ENCODE measurements around the gene FIGLA. TPM values are rescaled to one million over a fixed set of nuclear protein-coding genes. Genes with fewer than 3 reads are reported as not detected.
A peak's percentile ranks its signal among the peaks of the same experiment; 100 is the strongest.
"Not testable (repeated sequence)": the region's sequence is repeated elsewhere in the genome, so short reads cannot be mapped to it uniquely, and the experiment has no call there.

Gene FIGLA
- total RNA-seq, 1 donor from 2014 or later = not detected

- DNase-seq (ENCODE audit: low read depth) = no peak
- no peak overlapping the region for H3K4me3 ChIP-seq (ENCODE audit: low read depth, low read length)
- TF ChIP-seq CTCF (conservative IDR thresholded peaks at IDR 0.05; ENCODE audit: low read depth, low read length) = no peak
Observed at GRCh38 chr2:70799706-70800105, 9.3 kb upstream of the FIGLA start.

- H3K4me3 ChIP-seq (ENCODE audit: low read depth, low read length); DNase-seq (ENCODE audit: low read depth): not testable (repeated sequence)
Observed at GRCh38 chr2:70797996-70798395, 7.6 kb upstream of the FIGLA start.

GRCh38 chr2:70797506-70797905 lies 7.1 kb upstream of the FIGLA start:
- DNase-seq (ENCODE audit: low read depth) = no peak
- no peak for TF ChIP-seq CTCF (conservative IDR thresholded peaks at IDR 0.05; ENCODE audit: low read depth, low read length)
- H3K4me3 ChIP-seq (ENCODE audit: low read depth, low read length) = no peak overlapping the region

DNA sequence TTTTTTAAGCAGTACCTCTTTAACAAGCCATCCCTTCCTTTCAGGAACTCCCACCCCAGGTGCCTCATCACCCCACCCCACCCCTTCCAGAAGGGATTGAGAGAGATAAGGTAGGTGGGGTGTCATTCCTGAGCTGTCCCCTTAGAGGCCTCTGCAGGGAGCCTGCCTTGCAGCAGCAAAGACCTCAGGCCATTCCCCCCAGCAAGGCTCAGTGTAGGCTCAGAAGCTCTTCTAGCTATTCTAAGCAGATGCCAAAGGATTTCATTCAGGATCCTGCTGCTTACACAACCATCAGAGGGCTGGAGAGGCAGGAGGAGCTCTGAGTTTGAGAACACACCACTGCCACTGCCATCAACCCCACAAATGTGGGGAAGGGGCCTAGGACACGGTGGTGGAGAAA lies 5.8 kb upstream of the FIGLA start:
- no peak for DNase-seq (ENCODE audit: low read depth)
- no peak overlapping the region for H3K4me3 ChIP-seq (ENCODE audit: low read depth, low read length)
- no peak for TF ChIP-seq CTCF (conservative IDR thresholded peaks at IDR 0.05; ENCODE audit: low read depth, low read length)

GRCh38 chr2:70795164-70795995 lies 4.9 kb upstream of the FIGLA start:
- no peak for DNase-seq (ENCODE audit: low read depth)
- no peak for TF ChIP-seq CTCF (conservative IDR thresholded peaks at IDR 0.05; ENCODE audit: low read depth, low read length)
- H3K4me3 ChIP-seq (ENCODE audit: low read depth, low read length) = no peak overlapping the region

DNA sequence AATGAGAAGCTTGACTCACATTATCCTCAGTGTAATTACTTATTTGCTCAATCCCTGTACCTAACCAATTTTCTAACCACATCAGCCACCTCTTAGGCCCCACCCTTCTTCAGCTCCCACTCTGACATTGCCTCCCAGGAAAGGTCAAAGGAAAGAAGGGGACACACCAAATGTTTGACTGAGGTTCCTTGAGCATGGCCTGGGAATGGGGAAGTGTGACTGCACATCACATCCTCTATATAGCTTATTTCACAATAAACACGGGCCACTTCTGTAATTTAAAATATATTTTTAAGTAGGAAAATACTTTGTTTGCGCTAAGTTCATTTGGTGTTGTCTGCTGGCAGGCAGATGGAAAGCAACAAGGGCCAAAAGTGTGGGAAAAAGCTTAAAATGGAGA lies 3.0 kb upstream of the FIGLA start:
- TF ChIP-seq CTCF (conservative IDR thresholded peaks at IDR 0.05; ENCODE audit: low read depth, low read length) = no peak
- DNase-seq (ENCODE audit: low read depth) = no peak
- no peak overlapping the region for H3K4me3 ChIP-seq (ENCODE audit: low read depth, low read length)

DNA sequence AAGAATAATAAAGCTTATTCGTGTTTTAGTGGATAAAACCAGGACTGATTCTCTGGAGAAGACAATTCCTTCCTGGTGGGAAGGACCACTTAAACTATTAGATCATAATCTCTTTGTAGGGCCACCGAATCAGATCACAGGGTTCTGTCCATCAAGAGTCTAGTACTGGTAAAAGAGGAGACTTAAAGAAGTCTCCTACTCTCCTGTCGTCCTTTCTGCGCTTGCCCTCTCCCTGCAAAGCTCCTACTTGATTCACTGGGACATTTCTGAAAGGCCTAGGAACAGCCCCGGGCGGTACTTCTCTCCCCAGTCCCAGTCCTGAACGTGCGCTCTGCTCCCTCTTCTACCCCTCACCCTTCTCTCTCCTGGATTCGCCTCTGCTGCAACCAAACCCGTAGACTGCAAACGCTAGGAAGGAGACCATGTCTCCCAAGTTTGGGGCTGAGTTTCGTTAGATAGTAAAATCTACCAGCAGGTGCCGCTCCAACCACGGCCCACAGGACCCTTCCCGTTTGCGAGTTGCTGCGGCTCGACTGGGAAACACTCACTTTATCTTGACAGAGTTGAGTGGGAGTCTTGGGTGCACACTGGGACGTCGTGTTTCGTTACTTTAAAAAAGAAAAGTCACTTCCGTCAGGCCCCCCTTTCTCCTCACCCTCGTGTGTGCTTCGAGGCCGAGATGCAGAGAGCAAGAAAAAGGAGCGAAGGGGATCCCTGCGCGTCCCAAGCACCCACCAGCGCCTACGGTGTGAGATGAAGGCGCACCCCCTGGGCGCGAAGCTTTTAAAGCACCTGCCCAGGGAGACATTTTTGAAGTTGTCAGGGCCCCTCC lies 923 bp downstream of the FIGLA start:
- peak overlapping the region; percentile 13 for H3K4me3 ChIP-seq (ENCODE audit: low read depth, low read length)

More for the DNA sequence above, 923 bp downstream of the FIGLA start:
- DNase-seq (ENCODE audit: low read depth) = no peak
- TF ChIP-seq CTCF (conservative IDR thresholded peaks at IDR 0.05; ENCODE audit: low read depth, low read length) = peak; percentile 72

All from epithelial cell of proximal tubule (primary cell).